HCT116 (cell line): ENCODE data around the gene DRGX. TPM values are rescaled to one million over a fixed set of nuclear protein-coding genes. Genes with fewer than 3 reads are reported as not detected.

Experiments used
- ATAC-seq: fragments of 200-7000 bp; cut with Tn5 transposase; 2 replicates; pipeline ENCODE4 v1.9.1; 2020; ENCODE audit warnings: mild to moderate bottlenecking, moderate library complexity
- BruUV-seq: library from RNA; stranded (reverse); fragments of 400-500 nt; replicated peaks from 2 replicates; lab custom pipeline; 2021; lab: Mats Ljungman, UMichigan
- CTCF ChIA-PET: fragments of 300-600 bp; sonication (Branson Sonifier 250); formaldehyde crosslinking; loops from one replicate; lab custom pipeline; 2021; ENCODE audit warnings: antibody characterized with exemption; lab: Charles Lee
- POLR2A ChIA-PET: fragments of 300-600, 350-600 bp; sonication (Branson Sonifier 250); formaldehyde crosslinking; loops from one replicate; lab custom pipeline; 2021; ENCODE audit warnings: antibody characterized with exemption; lab: Charles Lee
- RAD21 ChIA-PET, 2 experiments: fragments of 300-600 bp; sonication (Branson Sonifier 250); formaldehyde crosslinking; loops; one replicate each; lab custom pipeline; 2023; ENCODE audit warnings: low total read pairs in 2 of 2; ENCODE audit not compliant: uncharacterized antibody in 2 of 2, unreplicated experiment in 2 of 2, low non-redundant PET in 1 of 2; lab: Charles Lee
- DNase-seq: peaks from one replicate; pipeline ENCODE4 v3.0.0-alpha.2; 2010; ENCODE audit warnings: low read depth, low spot score
- H2AFZ ChIP-seq: fragments of 200-600 bp; shearing (Covaris generic), sonication (generic); 2 replicates; pipeline ENCODE4 v1.6.1; 2017; ENCODE audit warnings: low read depth, mixed run types, mixed read lengths, antibody characterized with exemption, low read length; ENCODE audit not compliant: poor library complexity, severe bottlenecking
- H3K27ac ChIP-seq: 2 replicates; pipeline ENCODE4 v1.5.1; 2012; ENCODE audit warnings: low read depth, low read length
- H3K27me3 ChIP-seq: fragments of 200-600 bp; sonication (generic); 2 replicates; pipeline ENCODE4 v1.6.1; 2016; ENCODE audit warnings: mixed run types, low read length, mixed read lengths; ENCODE audit not compliant: insufficient read depth
- H3K36me3 ChIP-seq, 2 experiments: fragments of 200-500 bp in 1 of 2; fragments of 200-600 bp in 1 of 2; sonication (Bioruptor generic) in 1 of 2; sonication (generic) in 1 of 2; 2 replicates each; pipeline versions ENCODE4 v1.5.1 to v1.6.1; 2014 to 2016; ENCODE audit warnings: low read length in 2 of 2, inconsistent platforms in 1 of 2, mixed read lengths in 1 of 2, mixed run types in 1 of 2; ENCODE audit not compliant: insufficient read depth in 2 of 2, control insufficient read depth in 1 of 2
- H3K4me1 ChIP-seq, 2 experiments: fragments of 200-600 bp in 1 of 2; sonication (generic) in 1 of 2; 2 replicates each; pipeline versions ENCODE4 v1.5.1 to v1.6.1; 2012 to 2017; ENCODE audit warnings: low read length in 2 of 2, inconsistent platforms in 1 of 2, mild to moderate bottlenecking in 1 of 2, mixed read lengths in 1 of 2, mixed run types in 1 of 2, moderate library complexity in 1 of 2; ENCODE audit not compliant: insufficient read depth in 2 of 2, control insufficient read depth in 1 of 2
- H3K4me2 ChIP-seq: fragments of 200-600 bp; sonication (generic); 2 replicates; pipeline ENCODE4 v1.6.1; 2017; ENCODE audit warnings: mixed run types, low read length, mixed read lengths
- H3K4me3 ChIP-seq, 2 experiments: fragments of 200-600 bp in 1 of 2; sonication (generic) in 1 of 2; replicated peaks in 1 of 2; 2 replicates each; pipeline ENCODE4 v1.5.1; 2011 to 2016; ENCODE audit warnings: low read length in 2 of 2, control low read depth in 1 of 2, low read depth in 1 of 2, mild to moderate bottlenecking in 1 of 2, mixed read lengths in 1 of 2, mixed run types in 1 of 2
- H3K79me2 ChIP-seq: fragments of 200-600 bp; sonication (generic); 2 replicates; pipeline ENCODE4 v1.6.1; 2017; ENCODE audit warnings: mild to moderate bottlenecking, mixed run types, low read length, moderate library complexity, mixed read lengths; ENCODE audit not compliant: insufficient read depth
- H3K9ac ChIP-seq: fragments of 200-600 bp; sonication (generic); 2 replicates; pipeline ENCODE4 v1.6.1; 2016; ENCODE audit warnings: low read length, mixed read lengths
- H3K9me2 ChIP-seq: fragments of 200-600 bp; sonication (generic), shearing (Covaris generic); 2 replicates; pipeline ENCODE4 v1.6.1; 2017; ENCODE audit warnings: mixed run types, mild to moderate bottlenecking, moderate library complexity; ENCODE audit not compliant: insufficient read depth
- H3K9me3 ChIP-seq, 2 experiments: fragments of 200-500 bp in 1 of 2; fragments of 200-600 bp in 1 of 2; sonication (Bioruptor generic) in 1 of 2; sonication (generic) in 1 of 2; 2 replicates each; pipeline ENCODE4 v1.6.1; 2014 to 2017; ENCODE audit warnings: low read length in 2 of 2, mixed read lengths in 2 of 2, inconsistent platforms in 1 of 2, low read depth in 1 of 2, mild to moderate bottlenecking in 1 of 2, mixed run types in 1 of 2, moderate library complexity in 1 of 2; ENCODE audit not compliant: control insufficient read depth in 1 of 2, insufficient read depth in 1 of 2
- H4K20me1 ChIP-seq: fragments of 200-600 bp; sonication (generic), shearing (Covaris generic); 2 replicates; pipeline ENCODE4 v1.6.1; 2017; ENCODE audit warnings: mixed run types, mild to moderate bottlenecking, moderate library complexity; ENCODE audit not compliant: insufficient read depth
- CEBPB ChIP-seq: IDR thresholded peaks from 2 replicates; pipeline ENCODE4 v1.6.1; 2012; ENCODE audit warnings: low read depth
- EGR1 ChIP-seq: IDR thresholded peaks from 2 replicates; pipeline ENCODE4 v1.6.1; 2012; ENCODE audit warnings: low read depth
- ELF1 ChIP-seq: IDR thresholded peaks from 2 replicates; pipeline ENCODE4 v1.6.1; 2012; ENCODE audit warnings: low read depth, borderline replicate concordance
- EZH2 ChIP-seq: fragments of 200-600 bp; sonication (generic); IDR thresholded peaks from 2 replicates; pipeline ENCODE4 v1.6.1; 2017; ENCODE audit warnings: antibody characterized with exemption, mixed run types
- EZH2phosphoT487 ChIP-seq: fragments of 200-600 bp; IDR thresholded peaks from 2 replicates; pipeline ENCODE4 v1.6.1; 2018; ENCODE audit warnings: antibody characterized with exemption, borderline replicate concordance
- JUND ChIP-seq: IDR thresholded peaks from 2 replicates; pipeline ENCODE4 v1.6.1; 2012
- POLR2AphosphoS5 ChIP-seq: IDR thresholded peaks from 2 replicates; pipeline ENCODE4 v1.6.1; 2011; ENCODE audit warnings: mild to moderate bottlenecking, low read depth, low read length, moderate library complexity
- RAD21 ChIP-seq: IDR thresholded peaks from 2 replicates; pipeline ENCODE4 v1.6.1; 2012; ENCODE audit warnings: low read depth, mild to moderate bottlenecking
- SIN3A ChIP-seq: IDR thresholded peaks from 2 replicates; pipeline ENCODE4 v1.6.1; 2012; ENCODE audit warnings: low read depth
- SP1 ChIP-seq: IDR thresholded peaks from 2 replicates; pipeline ENCODE4 v1.6.1; 2012; ENCODE audit warnings: low read depth
- YY1 ChIP-seq: IDR thresholded peaks from 2 replicates; pipeline ENCODE4 v1.6.1; 2011; ENCODE audit warnings: low read length, low read depth, moderate library complexity, mild to moderate bottlenecking; ENCODE audit not compliant: insufficient replicate concordance; ENCODE audit errors: extremely low read depth
- ZFX ChIP-seq: fragments of 450-650 bp; IDR thresholded peaks from 2 replicates; pipeline ENCODE4 v1.6.1; 2017
- ZNF274 ChIP-seq: fragments of 200-500 bp; sonication (Bioruptor generic); IDR thresholded peaks from 2 replicates; pipeline ENCODE4 v1.6.1; 2014; ENCODE audit warnings: mild to moderate bottlenecking, low read depth, low read length, inconsistent platforms
- intact Hi-C: fragments of 100-400 bp; cut with micrococcal nuclease; formaldehyde crosslinking; loops from 2 replicates; pipeline ENCODE4 v1.10.0; 2022
- total RNA-seq: library from RNA; stranded (reverse); gene quantifications from one replicate; pipeline ENCODE4 v1.2.1, GENCODE V29; 2021; ENCODE audit not compliant: unreplicated experiment
- TF ChIP-seq, protein P1 (sequence below): IDR thresholded peaks from 2 replicates; pipeline ENCODE4 v1.6.1; 2011; ENCODE audit warnings: mild to moderate bottlenecking, low read length, moderate library complexity; ENCODE audit not compliant: insufficient replicate concordance; ENCODE audit errors: extremely low read depth
- TF ChIP-seq, protein P2 (sequence below), 3 experiments: fragments of 200-600 bp in 1 of 3; sonication (generic) in 1 of 3; IDR thresholded peaks in 2 of 3; conservative IDR thresholded peaks in 1 of 3; 2 replicates each; pipeline ENCODE4 v1.5.1; 2012 to 2017; ENCODE audit warnings: low read depth in 2 of 3, low read length in 2 of 3, antibody characterized with exemption in 1 of 3, borderline replicate concordance in 1 of 3, control low read depth in 1 of 3, mild to moderate bottlenecking in 1 of 3, mixed read lengths in 1 of 3, mixed run types in 1 of 3, moderate library complexity in 1 of 3; ENCODE audit not compliant: insufficient read depth in 1 of 3
- TF ChIP-seq, protein P3 (sequence below): IDR thresholded peaks from 2 replicates; pipeline ENCODE4 v1.6.1; 2012

DRGX gene
- total RNA-seq, 1 experiment from 2014 or later = not detected

DNA sequence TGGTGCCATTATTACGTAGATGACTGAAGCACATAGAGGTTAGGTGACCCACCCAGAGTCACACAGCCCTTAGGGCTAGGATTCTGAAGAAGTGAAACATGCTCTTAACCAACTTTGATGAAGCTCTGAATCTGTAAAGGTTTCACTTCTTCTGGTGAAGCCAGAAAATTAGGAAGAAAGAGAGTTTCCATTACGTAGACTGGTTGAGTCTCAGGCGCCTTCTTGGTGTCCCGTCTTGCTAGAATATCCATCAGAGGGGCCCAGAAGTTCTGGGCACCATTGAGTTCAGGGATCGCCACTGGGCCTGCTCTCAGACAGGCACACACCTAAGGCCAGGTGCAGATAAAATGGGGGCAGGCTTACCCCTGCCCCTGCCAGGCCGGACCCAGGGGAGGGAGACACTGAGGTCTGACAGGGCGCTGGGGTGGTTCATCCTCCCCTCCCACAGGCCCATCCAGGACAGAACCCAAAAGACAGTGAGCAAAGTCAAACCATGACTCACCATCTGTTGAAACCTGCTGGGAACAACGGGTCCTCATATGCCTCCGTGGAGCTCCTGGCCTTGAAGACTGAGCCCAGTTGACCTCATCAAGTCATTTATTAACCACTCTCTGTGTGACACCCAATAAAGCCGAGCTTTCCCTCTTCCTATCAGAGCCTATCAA is 33.2 kb downstream of the DRGX start:
- Histone ChIP-seq H3K4me1 (no peaks in the 10 kb centered on the region; a peak in 1 of 4 replicates), H3K9ac (no peak overlapping the region), H3K4me2 (no peak overlapping the region), H3K79me2 (no peaks in the 10 kb centered on the region), H3K27ac (no peak overlapping the region), H2AFZ (no peak overlapping the region), H4K20me1 (no peaks in the 10 kb centered on the region), H3K36me3 (no peaks in the 10 kb centered on the region), H3K27me3 (0 out of 2 replicates have a peak, but pooled peaks cover 8% of the 10 kb centered on the region), H3K4me3 (no peak overlapping the region), H3K9me3 (no peaks in the 10 kb centered on the region), H3K9me2 (no peaks in the 10 kb centered on the region)
- DNase-seq = no peak
- RAD21 ChIA-PET = no interaction called here
- TF ChIP-seq, protein P1, sequence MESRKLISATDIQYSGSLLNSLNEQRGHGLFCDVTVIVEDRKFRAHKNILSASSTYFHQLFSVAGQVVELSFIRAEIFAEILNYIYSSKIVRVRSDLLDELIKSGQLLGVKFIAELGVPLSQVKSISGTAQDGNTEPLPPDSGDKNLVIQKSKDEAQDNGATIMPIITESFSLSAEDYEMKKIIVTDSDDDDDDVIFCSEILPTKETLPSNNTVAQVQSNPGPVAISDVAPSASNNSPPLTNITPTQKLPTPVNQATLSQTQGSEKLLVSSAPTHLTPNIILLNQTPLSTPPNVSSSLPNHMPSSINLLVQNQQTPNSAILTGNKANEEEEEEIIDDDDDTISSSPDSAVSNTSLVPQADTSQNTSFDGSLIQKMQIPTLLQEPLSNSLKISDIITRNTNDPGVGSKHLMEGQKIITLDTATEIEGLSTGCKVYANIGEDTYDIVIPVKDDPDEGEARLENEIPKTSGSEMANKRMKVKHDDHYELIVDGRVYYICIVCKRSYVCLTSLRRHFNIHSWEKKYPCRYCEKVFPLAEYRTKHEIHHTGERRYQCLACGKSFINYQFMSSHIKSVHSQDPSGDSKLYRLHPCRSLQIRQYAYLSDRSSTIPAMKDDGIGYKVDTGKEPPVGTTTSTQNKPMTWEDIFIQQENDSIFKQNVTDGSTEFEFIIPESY = no peak
- no peak for TF ChIP-seq RAD21
- TF ChIP-seq, protein P2, sequence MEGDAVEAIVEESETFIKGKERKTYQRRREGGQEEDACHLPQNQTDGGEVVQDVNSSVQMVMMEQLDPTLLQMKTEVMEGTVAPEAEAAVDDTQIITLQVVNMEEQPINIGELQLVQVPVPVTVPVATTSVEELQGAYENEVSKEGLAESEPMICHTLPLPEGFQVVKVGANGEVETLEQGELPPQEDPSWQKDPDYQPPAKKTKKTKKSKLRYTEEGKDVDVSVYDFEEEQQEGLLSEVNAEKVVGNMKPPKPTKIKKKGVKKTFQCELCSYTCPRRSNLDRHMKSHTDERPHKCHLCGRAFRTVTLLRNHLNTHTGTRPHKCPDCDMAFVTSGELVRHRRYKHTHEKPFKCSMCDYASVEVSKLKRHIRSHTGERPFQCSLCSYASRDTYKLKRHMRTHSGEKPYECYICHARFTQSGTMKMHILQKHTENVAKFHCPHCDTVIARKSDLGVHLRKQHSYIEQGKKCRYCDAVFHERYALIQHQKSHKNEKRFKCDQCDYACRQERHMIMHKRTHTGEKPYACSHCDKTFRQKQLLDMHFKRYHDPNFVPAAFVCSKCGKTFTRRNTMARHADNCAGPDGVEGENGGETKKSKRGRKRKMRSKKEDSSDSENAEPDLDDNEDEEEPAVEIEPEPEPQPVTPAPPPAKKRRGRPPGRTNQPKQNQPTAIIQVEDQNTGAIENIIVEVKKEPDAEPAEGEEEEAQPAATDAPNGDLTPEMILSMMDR (IDR thresholded peaks at IDR 0.05 in 2 of 3, conservative IDR thresholded peaks at IDR 0.05 in 1 of 3; ENCODE audit: borderline replicate concordance in 1 of 3, insufficient read depth in 1 of 3, low read depth in 2 of 3, low read length in 2 of 3) = no peak
- no peak for TF ChIP-seq ZNF274
- no peak for TF ChIP-seq CEBPB
- TF ChIP-seq EZH2 = no peak
- no peak for TF ChIP-seq YY1
- TF ChIP-seq SP1 = no peak
- no peak for TF ChIP-seq JUND
- TF ChIP-seq, protein P3, sequence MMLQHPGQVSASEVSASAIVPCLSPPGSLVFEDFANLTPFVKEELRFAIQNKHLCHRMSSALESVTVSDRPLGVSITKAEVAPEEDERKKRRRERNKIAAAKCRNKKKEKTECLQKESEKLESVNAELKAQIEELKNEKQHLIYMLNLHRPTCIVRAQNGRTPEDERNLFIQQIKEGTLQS = no peak
- no peak for TF ChIP-seq ZFX
- TF ChIP-seq SIN3A = no peak
- TF ChIP-seq POLR2AphosphoS5 = no peak
- no peak for TF ChIP-seq EGR1
- TF ChIP-seq ELF1 = no peak
- no peak for TF ChIP-seq EZH2phosphoT487
- CTCF ChIA-PET = no interaction called here
- intact Hi-C loops = no loop called here
- no TSS peak for BruUV-seq
- no peak for ATAC-seq
- POLR2A ChIA-PET = no interaction called here
